ENCODE data around the gene SLC41A3.

SLC41A3 gene

GRCh38 chr3:126018995-126019394, 64.9 kb downstream of the SLC41A3 start:
- H3K27me3 ChIP-seq (ENCODE audit: control insufficient read depth, insufficient read depth, low read length), result no peaks in the 10 kb centered on the region
- no peaks in the 10 kb centered on the region for H3K36me3 ChIP-seq (ENCODE audit: control insufficient read depth, insufficient read depth, low read length)
- WGBS (ENCODE audit: insufficient coverage, insufficient read length), result no CpG with 5 or more reads among the region's 7 CpGs
- H3K27ac ChIP-seq (ENCODE audit: low read length), result no peak overlapping the region
- no peaks in the 10 kb centered on the region for H3K9me3 ChIP-seq (ENCODE audit: control insufficient read depth, insufficient read depth, low read length)
- peaks cover 7% of the 10 kb centered on the region; the same call in 1 of the 2 replicates for H3K4me1 ChIP-seq (ENCODE audit: control insufficient read depth, insufficient read depth, low read length)
- no peak overlapping the region for H3K4me3 ChIP-seq (ENCODE audit: low read length)
- DNase-seq (ENCODE audit: low read depth, low spot score), result no peak

- Histone ChIP-seq H3K27me3 (ENCODE audit: control insufficient read depth, insufficient read depth, low read length) (no peaks in the 10 kb centered on the region), H3K27ac (ENCODE audit: low read length) (no peak overlapping the region), H3K9me3 (ENCODE audit: control insufficient read depth, insufficient read depth, low read length) (no peaks in the 10 kb centered on the region), H3K36me3 (ENCODE audit: control insufficient read depth, insufficient read depth, low read length) (no peaks in the 10 kb centered on the region), H3K4me1 (ENCODE audit: control insufficient read depth, insufficient read depth, low read length) (peaks cover 7% of the 10 kb centered on the region; the same call in 1 of the 2 replicates), H3K4me3 (ENCODE audit: low read length) (no peak overlapping the region)
- no peak for DNase-seq (ENCODE audit: low read depth, low spot score)
- WGBS (ENCODE audit: insufficient coverage, insufficient read length), result no CpG with 5 or more reads among the region's 1 CpG
Observed at GRCh38 chr3:126018545-126018944, 65.4 kb downstream of the SLC41A3 start.

- no CpG with 5 or more reads among the region's 9 CpGs for WGBS (ENCODE audit: insufficient coverage, insufficient read length)
- Histone ChIP-seq H3K36me3 (ENCODE audit: control insufficient read depth, insufficient read depth, low read length) (no peaks in the 10 kb centered on the region), H3K27ac (ENCODE audit: low read length) (no peak overlapping the region), H3K4me3 (ENCODE audit: low read length) (no peak overlapping the region), H3K27me3 (ENCODE audit: control insufficient read depth, insufficient read depth, low read length) (no peaks in the 10 kb centered on the region), H3K4me1 (ENCODE audit: control insufficient read depth, insufficient read depth, low read length) (peaks cover 7% of the 10 kb centered on the region; the same call in 1 of the 2 replicates), H3K9me3 (ENCODE audit: control insufficient read depth, insufficient read depth, low read length) (no peaks in the 10 kb centered on the region)
- no peak for DNase-seq (ENCODE audit: low read depth, low spot score)
Observed at GRCh38 chr3:126017362-126017761, 66.6 kb downstream of the SLC41A3 start.

- no peak for DNase-seq (ENCODE audit: low read depth, low spot score)
- Histone ChIP-seq H3K4me3 (ENCODE audit: low read length) (no peak overlapping the region), H3K4me1 (ENCODE audit: control insufficient read depth, insufficient read depth, low read length) (peaks cover 7% of the 10 kb centered on the region; the same call in 1 of the 2 replicates), H3K9me3 (ENCODE audit: control insufficient read depth, insufficient read depth, low read length) (no peaks in the 10 kb centered on the region), H3K27ac (ENCODE audit: low read length) (no peak overlapping the region), H3K27me3 (ENCODE audit: control insufficient read depth, insufficient read depth, low read length) (no peaks in the 10 kb centered on the region), H3K36me3 (ENCODE audit: control insufficient read depth, insufficient read depth, low read length) (no peaks in the 10 kb centered on the region)
- no CpG with 5 or more reads among the region's 8 CpGs for WGBS (ENCODE audit: insufficient coverage, insufficient read length)
Observed at GRCh38 chr3:126016616-126017015, 67.3 kb downstream of the SLC41A3 start.

GRCh38 chr3:126015075-126015474, 68.8 kb downstream of the SLC41A3 start:
- Histone ChIP-seq H3K4me1 (ENCODE audit: control insufficient read depth, insufficient read depth, low read length) (peaks cover 3% of the 10 kb centered on the region; the same call in 1 of the 2 replicates), H3K27ac (ENCODE audit: low read length) (no peak overlapping the region), H3K27me3 (ENCODE audit: control insufficient read depth, insufficient read depth, low read length) (no peaks in the 10 kb centered on the region), H3K36me3 (ENCODE audit: control insufficient read depth, insufficient read depth, low read length) (no peaks in the 10 kb centered on the region), H3K4me3 (ENCODE audit: low read length) (no peak overlapping the region), H3K9me3 (ENCODE audit: control insufficient read depth, insufficient read depth, low read length) (no peaks in the 10 kb centered on the region)
- no peak for DNase-seq (ENCODE audit: low read depth, low spot score)
- no CpG with 5 or more reads among the region's 10 CpGs for WGBS (ENCODE audit: insufficient coverage, insufficient read length)

GRCh38 chr3:126014252-126014651, 69.7 kb downstream of the SLC41A3 start:
- no peak overlapping the region for H3K27ac ChIP-seq (ENCODE audit: low read length)
- H3K36me3 ChIP-seq (ENCODE audit: control insufficient read depth, insufficient read depth, low read length), result no peaks in the 10 kb centered on the region
- H3K4me1 ChIP-seq (ENCODE audit: control insufficient read depth, insufficient read depth, low read length), result peaks cover 3% of the 10 kb centered on the region; the same call in 1 of the 2 replicates
- WGBS (ENCODE audit: insufficient coverage, insufficient read length), result no CpG with 5 or more reads among the region's 4 CpGs
- H3K4me3 ChIP-seq (ENCODE audit: low read length), result no peak overlapping the region
- DNase-seq (ENCODE audit: low read depth, low spot score), result no peak
- H3K9me3 ChIP-seq (ENCODE audit: control insufficient read depth, insufficient read depth, low read length), result no peaks in the 10 kb centered on the region
- H3K27me3 ChIP-seq (ENCODE audit: control insufficient read depth, insufficient read depth, low read length), result no peaks in the 10 kb centered on the region

- Histone ChIP-seq H3K9me3 (ENCODE audit: control insufficient read depth, insufficient read depth, low read length) (no peaks in the 10 kb centered on the region), H3K4me1 (ENCODE audit: control insufficient read depth, insufficient read depth, low read length) (peaks cover 3% of the 10 kb centered on the region; the same call in 1 of the 2 replicates), H3K36me3 (ENCODE audit: control insufficient read depth, insufficient read depth, low read length) (no peaks in the 10 kb centered on the region), H3K27ac (ENCODE audit: low read length) (no peak overlapping the region), H3K27me3 (ENCODE audit: control insufficient read depth, insufficient read depth, low read length) (no peaks in the 10 kb centered on the region), H3K4me3 (ENCODE audit: low read length) (no peak overlapping the region)
- no peak for DNase-seq (ENCODE audit: low read depth, low spot score)
- no CpG with 5 or more reads among the region's 8 CpGs for WGBS (ENCODE audit: insufficient coverage, insufficient read length)
Observed at GRCh38 chr3:126013751-126014156, 70.2 kb downstream of the SLC41A3 start.

GRCh38 chr3:126009181-126009580, 74.7 kb downstream of the SLC41A3 start:
- peaks cover 3% of the 10 kb centered on the region; the same call in 1 of the 2 replicates for H3K36me3 ChIP-seq (ENCODE audit: control insufficient read depth, insufficient read depth, low read length)
- no peak for DNase-seq (ENCODE audit: low read depth, low spot score)
- no peaks in the 10 kb centered on the region for H3K9me3 ChIP-seq (ENCODE audit: control insufficient read depth, insufficient read depth, low read length)
- no peaks in the 10 kb centered on the region for H3K4me1 ChIP-seq (ENCODE audit: control insufficient read depth, insufficient read depth, low read length)
- no peaks in the 10 kb centered on the region for H3K27me3 ChIP-seq (ENCODE audit: control insufficient read depth, insufficient read depth, low read length)
- no peak overlapping the region for H3K4me3 ChIP-seq (ENCODE audit: low read length)
- H3K27ac ChIP-seq (ENCODE audit: low read length), result no peak overlapping the region
- WGBS (ENCODE audit: insufficient coverage, insufficient read length), result no CpG with 5 or more reads among the region's 3 CpGs

GRCh38 chr3:126008219-126008618, 75.7 kb downstream of the SLC41A3 start:
- no peak for DNase-seq (ENCODE audit: low read depth, low spot score)
- Histone ChIP-seq H3K9me3 (ENCODE audit: control insufficient read depth, insufficient read depth, low read length) (no peaks in the 10 kb centered on the region), H3K36me3 (ENCODE audit: control insufficient read depth, insufficient read depth, low read length) (peaks cover 3% of the 10 kb centered on the region; the same call in 1 of the 2 replicates), H3K27ac (ENCODE audit: low read length) (no peak overlapping the region), H3K27me3 (ENCODE audit: control insufficient read depth, insufficient read depth, low read length) (no peaks in the 10 kb centered on the region), H3K4me3 (ENCODE audit: low read length) (no peak overlapping the region), H3K4me1 (ENCODE audit: control insufficient read depth, insufficient read depth, low read length) (no peaks in the 10 kb centered on the region)
- 100% methylated on average over 1 of the region's 3 CpGs for WGBS (ENCODE audit: insufficient coverage, insufficient read length)

- no CpG with 5 or more reads among the region's 3 CpGs for WGBS (ENCODE audit: insufficient coverage, insufficient read length)
- H3K27ac ChIP-seq (ENCODE audit: low read length), result no peak overlapping the region
- no peak for DNase-seq (ENCODE audit: low read depth, low spot score)
- peaks cover 3% of the 10 kb centered on the region; the same call in 1 of the 2 replicates for H3K36me3 ChIP-seq (ENCODE audit: control insufficient read depth, insufficient read depth, low read length)
- H3K4me3 ChIP-seq (ENCODE audit: low read length), result no peak overlapping the region
- H3K27me3 ChIP-seq (ENCODE audit: control insufficient read depth, insufficient read depth, low read length), result no peaks in the 10 kb centered on the region
- no peaks in the 10 kb centered on the region for H3K4me1 ChIP-seq (ENCODE audit: control insufficient read depth, insufficient read depth, low read length)
- H3K9me3 ChIP-seq (ENCODE audit: control insufficient read depth, insufficient read depth, low read length), result no peaks in the 10 kb centered on the region
Observed at GRCh38 chr3:126005951-126006350, 78.0 kb downstream of the SLC41A3 start.

GRCh38 chr3:126004692-126005091, 79.2 kb downstream of the SLC41A3 start:
- Histone ChIP-seq H3K27me3 (ENCODE audit: control insufficient read depth, insufficient read depth, low read length) (no peaks in the 10 kb centered on the region), H3K4me1 (ENCODE audit: control insufficient read depth, insufficient read depth, low read length) (no peaks in the 10 kb centered on the region), H3K9me3 (ENCODE audit: control insufficient read depth, insufficient read depth, low read length) (no peaks in the 10 kb centered on the region), H3K27ac (ENCODE audit: low read length) (no peak overlapping the region), H3K4me3 (ENCODE audit: low read length) (no peak overlapping the region), H3K36me3 (ENCODE audit: control insufficient read depth, insufficient read depth, low read length) (peaks cover 3% of the 10 kb centered on the region; the same call in 1 of the 2 replicates)
- no CpG with 5 or more reads among the region's 7 CpGs for WGBS (ENCODE audit: insufficient coverage, insufficient read length)
- DNase-seq (ENCODE audit: low read depth, low spot score), result no peak
